ENCODE measurements around the gene HCAR1. TPM values are rescaled to one million over a fixed set of nuclear protein-coding genes. Genes with fewer than 3 reads are reported as not detected.
"Not testable (repeated sequence)": the region's sequence is repeated elsewhere in the genome, so short reads cannot be mapped to it uniquely, and the experiment has no call there.

HCAR1 gene
- polyA plus RNA-seq, 1 donor: 3.0 TPM

GRCh38 chr12:122724641-122725243, 5.9 kb downstream of the HCAR1 start:
- no peak for DNase-seq

GRCh38 chr12:122722387-122722786, 8.3 kb downstream of the HCAR1 start:
- DNase-seq: no peak

- no peak for DNase-seq
Measured at GRCh38 chr12:122721057-122721545, 9.5 kb downstream of the HCAR1 start.

GRCh38 chr12:122716658-122717057, 14.0 kb downstream of the HCAR1 start, which contains the start of gene HCAR3:
Gene HCAR3 (minus strand): TSS chr12:122716811. CDS start chr12:122716737, 74 bp downstream.
- not testable (repeated sequence) for DNase-seq

GRCh38 chr12:122715211-122715610, 15.4 kb downstream of the HCAR1 start:
- DNase-seq: not testable (repeated sequence)

- not testable (repeated sequence) for DNase-seq
Measured at GRCh38 chr12:122713491-122714188, 17.0 kb downstream of the HCAR1 start.

- DNase-seq: not testable (repeated sequence)
Measured at GRCh38 chr12:122711266-122711665, 19.4 kb downstream of the HCAR1 start.

GRCh38 chr12:122710341-122710740, 20.3 kb downstream of the HCAR1 start:
- DNase-seq: not testable (repeated sequence)

GRCh38 chr12:122709287-122709686, 21.4 kb downstream of the HCAR1 start:
- not testable (repeated sequence) for DNase-seq

GRCh38 chr12:122703841-122704240, 26.8 kb downstream of the HCAR1 start:
- DNase-seq: not testable (repeated sequence)

GRCh38 chr12:122702890-122703611, 27.6 kb downstream of the HCAR1 start, which contains the start of gene HCAR2:
Gene HCAR2 (minus strand): TSS chr12:122703357. CDS start chr12:122703283, 74 bp downstream.
- not testable (repeated sequence) for DNase-seq

- DNase-seq: not testable (repeated sequence)
Measured at GRCh38 chr12:122701481-122701880, 29.2 kb downstream of the HCAR1 start.

GRCh38 chr12:122700038-122700710, 30.5 kb downstream of the HCAR1 start:
- not testable (repeated sequence) for DNase-seq

GRCh38 chr12:122696922-122697321, 33.7 kb downstream of the HCAR1 start:
- not testable (repeated sequence) for DNase-seq

- DNase-seq: no peak
Measured at GRCh38 chr12:122691566-122691965, 39.1 kb downstream of the HCAR1 start.

GRCh38 chr12:122688291-122688690, 42.4 kb downstream of the HCAR1 start:
- DNase-seq: no peak

GRCh38 chr12:122687086-122687485, 43.6 kb downstream of the HCAR1 start:
- no peak for DNase-seq

- DNase-seq: no peak
Measured at GRCh38 chr12:122686538-122686937, 44.1 kb downstream of the HCAR1 start.

- DNase-seq: no peak
Measured at GRCh38 chr12:122684297-122684813, 46.3 kb downstream of the HCAR1 start.

GRCh38 chr12:122681814-122682213, 48.8 kb downstream of the HCAR1 start:
- no peak for DNase-seq

- DNase-seq: not testable (repeated sequence)
Measured at GRCh38 chr12:122680989-122681388, 49.7 kb downstream of the HCAR1 start.

- not testable (repeated sequence) for DNase-seq
Measured at GRCh38 chr12:122676781-122677180, 53.9 kb downstream of the HCAR1 start.

Measured in left kidney (tissue), 2 donors.